Karpas-422 (cell line): ENCODE data around the gene TMEM43. TPM values are rescaled to one million over a fixed set of nuclear protein-coding genes. Genes with fewer than 3 reads are reported as not detected.

Experiments used
- DNase-seq: peaks from one replicate; pipeline ENCODE4 v3.0.0-alpha.2; 2015
- H2AFZ ChIP-seq: fragments of 200-600 bp; sonication (generic); 2 replicates; pipeline ENCODE4 v1.6.1; 2014; ENCODE audit warnings: antibody characterized with exemption, low read length, mixed read lengths
- H3K27ac ChIP-seq: fragments of 200-600 bp; sonication (generic); 2 replicates; pipeline ENCODE4 v1.5.1; 2014; ENCODE audit warnings: mild to moderate bottlenecking, low read length, moderate library complexity
- H3K27me3 ChIP-seq: fragments of 200-600 bp; sonication (generic); 2 replicates; pipeline ENCODE4 v1.6.1; 2014; ENCODE audit warnings: low read length, mixed read lengths
- H3K36me3 ChIP-seq: fragments of 200-600 bp; sonication (generic); 2 replicates; pipeline ENCODE4 v1.6.1; 2014; ENCODE audit warnings: low read length, mixed read lengths; ENCODE audit not compliant: insufficient read depth
- H3K4me1 ChIP-seq: fragments of 200-600 bp; sonication (generic); 2 replicates; pipeline ENCODE4 v1.6.1; 2014; ENCODE audit warnings: mild to moderate bottlenecking, low read length, mixed read lengths
- H3K4me2 ChIP-seq: fragments of 200-600 bp; sonication (generic); 2 replicates; pipeline ENCODE4 v1.6.1; 2014; ENCODE audit warnings: low read length, low read depth, mild to moderate bottlenecking; ENCODE audit not compliant: poor library complexity, severe bottlenecking
- H3K4me3 ChIP-seq: fragments of 200-600 bp; sonication (generic); 2 replicates; pipeline ENCODE4 v1.5.1; 2014; ENCODE audit warnings: mild to moderate bottlenecking, antibody characterized with exemption, low read length, mixed read lengths
- H3K79me2 ChIP-seq: fragments of 200-600 bp; sonication (generic); 2 replicates; pipeline ENCODE4 v1.6.1; 2014; ENCODE audit warnings: mild to moderate bottlenecking, low read length, mixed read lengths
- H3K9ac ChIP-seq: fragments of 200-600 bp; sonication (generic); 2 replicates; pipeline ENCODE4 v1.6.0; 2014; ENCODE audit warnings: low read length
- H3K9me2 ChIP-seq: fragments of 200-600 bp; sonication (generic), shearing (Covaris generic); replicated peaks from 2 replicates; pipeline ENCODE4 v1.6.0; 2014; ENCODE audit warnings: mild to moderate bottlenecking, low read length, moderate library complexity; ENCODE audit not compliant: insufficient read depth
- H3K9me3 ChIP-seq: fragments of 300-700, 200-600 bp; sonication (generic); 2 replicates; pipeline ENCODE4 v1.6.1; 2014; ENCODE audit warnings: low read length, mixed read lengths
- H4K20me1 ChIP-seq: fragments of 200-600 bp; sonication (generic); 2 replicates; pipeline ENCODE4 v1.6.1; 2014; ENCODE audit warnings: mild to moderate bottlenecking, antibody characterized with exemption, low read length, low read depth; ENCODE audit not compliant: insufficient read depth
- total RNA-seq: library from RNA; depleted of rRNA; stranded (reverse); fragments of >200 nt; shearing (Covaris generic); gene quantifications from 2 replicates; pipeline ENCODE4 v1.2.3, GENCODE V29; 2014; ENCODE audit warnings: low replicate concordance

The TMEM43 gene
- total RNA-seq, 1 experiment from 2014 or later, result 31.9 TPM

- H3K4me1 ChIP-seq, result peaks cover 14% of the 10 kb centered on the region
- no peak overlapping the region for H3K9ac ChIP-seq
- H3K36me3 ChIP-seq, result peaks cover 15% of the 10 kb centered on the region; the same call in 1 of the 2 replicates
- H3K27ac ChIP-seq, result no peak overlapping the region
- H3K27me3 ChIP-seq, result no peaks in the 10 kb centered on the region
- no peak overlapping the region for H3K4me3 ChIP-seq
- no peak overlapping the region for H3K4me2 ChIP-seq
- no peak for DNase-seq
- no peaks in the 10 kb centered on the region for H3K9me2 ChIP-seq
- no peaks in the 10 kb centered on the region for H4K20me1 ChIP-seq
- H3K9me3 ChIP-seq, result no peaks in the 10 kb centered on the region
- H3K79me2 ChIP-seq, result no peaks in the 10 kb centered on the region
- no peak overlapping the region for H2AFZ ChIP-seq
Observed at GRCh38 chr3:14142567-14143270, 17.9 kb downstream of the TMEM43 start.

GRCh38 chr3:14143271-14144225 is 18.7 kb downstream of the TMEM43 start:
- no peak for DNase-seq
- Histone ChIP-seq H3K27ac (peak overlapping the region; percentile 43; the same call in 1 of the 2 replicates), H3K4me1 (peaks cover 14% of the 10 kb centered on the region), H3K79me2 (no peaks in the 10 kb centered on the region), H3K4me2 (no peak overlapping the region), H3K27me3 (no peaks in the 10 kb centered on the region), H4K20me1 (no peaks in the 10 kb centered on the region), H3K4me3 (no peak overlapping the region), H2AFZ (no peak overlapping the region), H3K36me3 (peaks cover 15% of the 10 kb centered on the region; the same call in 1 of the 2 replicates), H3K9me3 (no peaks in the 10 kb centered on the region), H3K9me2 (no peaks in the 10 kb centered on the region), H3K9ac (no peak overlapping the region)

GRCh38 chr3:14144423-14145075 is 19.7 kb downstream of the TMEM43 start:
- DNase-seq, result peak; percentile 87
- no peak overlapping the region for H3K9ac ChIP-seq
- H3K4me2 ChIP-seq, result no peak overlapping the region
- H2AFZ ChIP-seq, result no peak overlapping the region
- no peaks in the 10 kb centered on the region for H3K9me2 ChIP-seq
- H3K4me3 ChIP-seq, result no peak overlapping the region
- H3K36me3 ChIP-seq, result peaks cover 15% of the 10 kb centered on the region; the same call in 1 of the 2 replicates
- no peaks in the 10 kb centered on the region for H3K79me2 ChIP-seq
- H3K4me1 ChIP-seq, result peaks cover 14% of the 10 kb centered on the region
- H3K27me3 ChIP-seq, result no peaks in the 10 kb centered on the region
- no peaks in the 10 kb centered on the region for H3K9me3 ChIP-seq
- H4K20me1 ChIP-seq, result no peaks in the 10 kb centered on the region
- peak overlapping the region; percentile 43; the same call in 1 of the 2 replicates for H3K27ac ChIP-seq

- Histone ChIP-seq H3K27ac (no peak overlapping the region; the same call in 1 of the 2 replicates), H4K20me1 (no peaks in the 10 kb centered on the region), H3K4me3 (no peak overlapping the region), H3K4me1 (peaks cover 14% of the 10 kb centered on the region), H3K9me2 (no peaks in the 10 kb centered on the region), H3K4me2 (no peak overlapping the region), H3K27me3 (no peaks in the 10 kb centered on the region), H3K79me2 (no peaks in the 10 kb centered on the region), H3K36me3 (peaks cover 15% of the 10 kb centered on the region; the same call in 1 of the 2 replicates), H3K9me3 (no peaks in the 10 kb centered on the region), H2AFZ (no peak overlapping the region), H3K9ac (no peak overlapping the region)
- no peak for DNase-seq
Observed at GRCh38 chr3:14145236-14145635, 20.4 kb downstream of the TMEM43 start.

- Histone ChIP-seq H3K79me2 (no peaks in the 10 kb centered on the region), H3K4me3 (no peak overlapping the region), H3K36me3 (peaks cover 15% of the 10 kb centered on the region; the same call in 1 of the 2 replicates), H3K9me3 (no peaks in the 10 kb centered on the region), H3K27me3 (no peaks in the 10 kb centered on the region), H3K9ac (no peak overlapping the region), H3K27ac (no peak overlapping the region), H4K20me1 (no peaks in the 10 kb centered on the region), H2AFZ (no peak overlapping the region), H3K9me2 (no peaks in the 10 kb centered on the region), H3K4me2 (no peak overlapping the region), H3K4me1 (peaks cover 14% of the 10 kb centered on the region)
- DNase-seq, result no peak
Observed at GRCh38 chr3:14145670-14146380, 21.0 kb downstream of the TMEM43 start.

GRCh38 chr3:14146381-14147065 is 21.7 kb downstream of the TMEM43 start:
- Histone ChIP-seq H3K9ac (no peak overlapping the region), H3K4me1 (peaks cover 14% of the 10 kb centered on the region), H3K79me2 (no peaks in the 10 kb centered on the region), H4K20me1 (no peaks in the 10 kb centered on the region), H3K27ac (no peak overlapping the region), H3K4me2 (no peak overlapping the region), H3K36me3 (peaks cover 15% of the 10 kb centered on the region; the same call in 1 of the 2 replicates), H3K4me3 (no peak overlapping the region), H2AFZ (no peak overlapping the region), H3K9me3 (no peaks in the 10 kb centered on the region), H3K9me2 (no peaks in the 10 kb centered on the region), H3K27me3 (no peaks in the 10 kb centered on the region)
- DNase-seq, result no peak

GRCh38 chr3:14147066-14147435 is 22.2 kb downstream of the TMEM43 start:
- Histone ChIP-seq H3K9ac (no peak overlapping the region), H3K4me2 (no peak overlapping the region), H3K36me3 (peaks cover 15% of the 10 kb centered on the region; the same call in 1 of the 2 replicates), H3K9me2 (no peaks in the 10 kb centered on the region), H3K27me3 (no peaks in the 10 kb centered on the region), H2AFZ (no peak overlapping the region), H3K4me3 (no peak overlapping the region), H4K20me1 (no peaks in the 10 kb centered on the region), H3K4me1 (peaks cover 14% of the 10 kb centered on the region), H3K27ac (no peak overlapping the region), H3K9me3 (no peaks in the 10 kb centered on the region), H3K79me2 (no peaks in the 10 kb centered on the region)
- DNase-seq, result no peak
